Brain microvascular endothelial cell (primary cell): ENCODE data around the gene REM2.

Experiments used
- DNase-seq: peaks from one replicate; pipeline ENCODE4 v3.0.0-alpha.2; 2020
- H3K27ac ChIP-seq: fragments of 250-450 bp; sonication (Bioruptor Pico); 2 replicates; pipeline ENCODE4 v1.5.1; 2020; ENCODE audit warnings: mild to moderate bottlenecking, moderate library complexity
- H3K27me3 ChIP-seq: fragments of 250-450 bp; sonication (Bioruptor Pico); replicated peaks from 2 replicates; pipeline ENCODE4 v1.5.1; 2020; ENCODE audit warnings: mild to moderate bottlenecking
- H3K36me3 ChIP-seq: fragments of 250-450 bp; sonication (Bioruptor Pico); replicated peaks from 2 replicates; pipeline ENCODE4 v1.5.1; 2020; ENCODE audit warnings: mild to moderate bottlenecking
- H3K4me3 ChIP-seq: 2 replicates; pipeline ENCODE4 v1.5.1; 2011; ENCODE audit warnings: low read depth, mild to moderate bottlenecking, control low read depth, low read length, moderate library complexity
- CTCF ChIP-seq: IDR thresholded peaks from 2 replicates; pipeline ENCODE4 v1.5.1; 2011; ENCODE audit warnings: low read depth, mild to moderate bottlenecking, moderate library complexity, low read length, control low read depth, inconsistent platforms; ENCODE audit errors: missing control alignments
- in situ Hi-C: cut with HindIII; loops from 2 replicates; pipeline ENCODE4 v1.10.0; 2017; ENCODE audit warnings: low sequenced_read_pairs, low pct_ligation_motif_present

Gene REM2

GRCh38 chr14:22842211-22843122 lies 40.6 kb upstream of the REM2 start:
- TF ChIP-seq CTCF: no peak
- Histone ChIP-seq H3K4me3 (no peak overlapping the region), H3K27ac (no peak overlapping the region), H3K36me3 (peaks cover 83% of the 10 kb centered on the region), H3K27me3 (no peaks in the 10 kb centered on the region)
- no peak for DNase-seq
- in situ Hi-C loops: no loop called here

- Histone ChIP-seq H3K27me3 (no peaks in the 10 kb centered on the region), H3K4me3 (no peak overlapping the region), H3K36me3 (peaks cover 82% of the 10 kb centered on the region), H3K27ac (no peak overlapping the region)
- TF ChIP-seq CTCF: no peak
- DNase-seq: no peak
- in situ Hi-C loops: no loop called here
Observed at GRCh38 chr14:22843123-22843925, 39.7 kb upstream of the REM2 start.

GRCh38 chr14:22844221-22845102 lies 38.6 kb upstream of the REM2 start:
- Histone ChIP-seq H3K27ac (no peak overlapping the region), H3K36me3 (peaks cover 73% of the 10 kb centered on the region), H3K4me3 (no peak overlapping the region), H3K27me3 (no peaks in the 10 kb centered on the region)
- DNase-seq: no peak
- no peak for TF ChIP-seq CTCF
- in situ Hi-C loops: no loop called here

GRCh38 chr14:22845103-22845394 lies 38.0 kb upstream of the REM2 start:
- TF ChIP-seq CTCF: no peak
- Histone ChIP-seq H3K27me3 (no peaks in the 10 kb centered on the region), H3K4me3 (no peak overlapping the region), H3K27ac (no peak overlapping the region), H3K36me3 (peaks cover 69% of the 10 kb centered on the region)
- in situ Hi-C loops: no loop called here
- DNase-seq: no peak

- Histone ChIP-seq H3K27me3 (no peaks in the 10 kb centered on the region), H3K27ac (no peak overlapping the region)
Observed at GRCh38 chr14:22845821-22846625, 37.0 kb upstream of the REM2 start.

More at GRCh38 chr14:22845821-22846625, 37.0 kb upstream of the REM2 start:
- H3K36me3 ChIP-seq: peaks cover 60% of the 10 kb centered on the region
- TF ChIP-seq CTCF: no peak
- in situ Hi-C loops: no loop called here
- H3K4me3 ChIP-seq: no peak overlapping the region
- DNase-seq: no peak
